Measurements from ENCODE around the gene TSPAN4. TPM values are rescaled to one million over a fixed set of nuclear protein-coding genes. Genes with fewer than 3 reads are reported as not detected.

TSPAN4 gene
- total and polyA plus RNA-seq, 2 of the 13 experiments (the other 11 are each of a cell fraction or from before 2014, with no cell fraction given) = 31.7 to 68.3 TPM

DNA sequence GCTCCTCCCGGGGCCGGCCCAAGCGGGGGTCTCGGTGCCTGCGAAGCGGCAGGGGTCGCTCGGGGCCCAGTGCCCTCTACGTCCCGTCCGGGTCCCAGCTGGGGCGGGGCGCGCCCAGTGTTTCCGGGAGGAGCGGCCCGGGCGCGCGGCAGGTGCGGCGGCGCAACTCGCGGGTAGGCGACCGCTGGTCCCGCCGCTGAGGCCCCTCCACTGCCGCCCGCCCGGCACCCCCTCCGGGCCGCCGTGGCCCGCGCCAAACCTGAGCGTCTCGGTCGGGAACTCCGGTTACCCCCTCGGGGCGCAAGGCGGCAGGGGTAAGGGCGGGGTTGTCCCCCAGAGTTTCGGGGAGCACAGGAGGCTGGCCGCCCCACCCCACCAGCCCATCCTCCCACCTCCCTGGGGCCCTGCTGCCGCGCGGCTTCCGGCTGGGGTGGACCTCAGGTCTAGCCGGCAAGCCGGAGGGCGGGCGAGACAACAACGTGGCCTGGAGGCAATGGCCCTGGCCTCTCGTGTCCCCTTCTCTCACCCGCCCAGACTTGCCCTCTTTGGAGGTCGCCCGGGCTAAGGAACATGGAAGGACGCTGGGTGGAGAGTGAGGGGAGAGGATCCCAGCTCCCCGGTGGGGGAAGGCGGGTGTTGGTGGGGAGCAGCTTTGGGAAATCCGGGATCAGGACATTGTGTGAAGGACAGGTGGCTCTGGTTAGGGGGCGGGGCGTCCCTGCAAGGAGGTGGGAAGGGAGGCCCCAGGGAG lies 15.3 kb upstream of the TSPAN4 start (continued):
- TF ChIP-seq THAP9 (CRISPR knock-in tag; IDR thresholded peaks at IDR 0.05; ENCODE audit: borderline replicate concordance) (0 out of 2 replicates have a peak, but pooled peaks have one; percentile 51), ZNF331 (CRISPR knock-in tag; IDR thresholded peaks at IDR 0.05) (peak; percentile 25; the same call in 1 of the 2 replicates), ZNF609 (CRISPR knock-in tag; IDR thresholded peaks at IDR 0.05; ENCODE audit: borderline replicate concordance) (peak; percentile 38; the same call in 1 of the 2 replicates), ZBTB25 (CRISPR knock-in tag; IDR thresholded peaks at IDR 0.05) (0 out of 2 replicates have a peak, but pooled peaks have one; percentile 18), ELF4 (CRISPR knock-in tag; IDR thresholded peaks at IDR 0.05; ENCODE audit: borderline replicate concordance) (no peak), GPBP1L1 (CRISPR knock-in tag; IDR thresholded peaks at IDR 0.05) (no peak), DNMT1 (CRISPR knock-in tag; IDR thresholded peaks at IDR 0.05) (no peak), ZBTB34 (CRISPR knock-in tag; IDR thresholded peaks at IDR 0.05) (no peak)
- TF ChIP-seq, protein P1, sequence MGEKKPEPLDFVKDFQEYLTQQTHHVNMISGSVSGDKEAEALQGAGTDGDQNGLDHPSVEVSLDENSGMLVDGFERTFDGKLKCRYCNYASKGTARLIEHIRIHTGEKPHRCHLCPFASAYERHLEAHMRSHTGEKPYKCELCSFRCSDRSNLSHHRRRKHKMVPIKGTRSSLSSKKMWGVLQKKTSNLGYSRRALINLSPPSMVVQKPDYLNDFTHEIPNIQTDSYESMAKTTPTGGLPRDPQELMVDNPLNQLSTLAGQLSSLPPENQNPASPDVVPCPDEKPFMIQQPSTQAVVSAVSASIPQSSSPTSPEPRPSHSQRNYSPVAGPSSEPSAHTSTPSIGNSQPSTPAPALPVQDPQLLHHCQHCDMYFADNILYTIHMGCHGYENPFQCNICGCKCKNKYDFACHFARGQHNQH (CRISPR knock-in tag; IDR thresholded peaks at IDR 0.05) = peak; percentile 55; the same call in 1 of the 2 replicates
- TF ChIP-seq, protein P2, sequence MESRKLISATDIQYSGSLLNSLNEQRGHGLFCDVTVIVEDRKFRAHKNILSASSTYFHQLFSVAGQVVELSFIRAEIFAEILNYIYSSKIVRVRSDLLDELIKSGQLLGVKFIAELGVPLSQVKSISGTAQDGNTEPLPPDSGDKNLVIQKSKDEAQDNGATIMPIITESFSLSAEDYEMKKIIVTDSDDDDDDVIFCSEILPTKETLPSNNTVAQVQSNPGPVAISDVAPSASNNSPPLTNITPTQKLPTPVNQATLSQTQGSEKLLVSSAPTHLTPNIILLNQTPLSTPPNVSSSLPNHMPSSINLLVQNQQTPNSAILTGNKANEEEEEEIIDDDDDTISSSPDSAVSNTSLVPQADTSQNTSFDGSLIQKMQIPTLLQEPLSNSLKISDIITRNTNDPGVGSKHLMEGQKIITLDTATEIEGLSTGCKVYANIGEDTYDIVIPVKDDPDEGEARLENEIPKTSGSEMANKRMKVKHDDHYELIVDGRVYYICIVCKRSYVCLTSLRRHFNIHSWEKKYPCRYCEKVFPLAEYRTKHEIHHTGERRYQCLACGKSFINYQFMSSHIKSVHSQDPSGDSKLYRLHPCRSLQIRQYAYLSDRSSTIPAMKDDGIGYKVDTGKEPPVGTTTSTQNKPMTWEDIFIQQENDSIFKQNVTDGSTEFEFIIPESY (CRISPR knock-in tag; IDR thresholded peaks at IDR 0.05) = peak; percentile 37; the same call in 1 of the 2 replicates
